Activated CD8-positive, alpha-beta memory T cell treated with anti-CD3 and anti-CD28 coated beads for 36 hours (primary cell): Measurements from ENCODE around the gene SNRNP27. TPM values are rescaled to one million over a fixed set of nuclear protein-coding genes. Genes with fewer than 3 reads are reported as not detected.

Experiments
- CTCF ChIA-PET: fragments of 350-600 bp; sonication (Branson Sonifier 250); formaldehyde crosslinking; loops from one replicate; lab custom pipeline; 2021; ENCODE audit warnings: antibody characterized with exemption; lab: Charles Lee
- POLR2A ChIA-PET: fragments of 350-600 bp; sonication (Branson Sonifier 250); formaldehyde crosslinking; loops from one replicate; lab custom pipeline; 2021; ENCODE audit warnings: antibody characterized with exemption; lab: Charles Lee
- total RNA-seq, 2 experiments: library from RNA; stranded (reverse); gene quantifications; one replicate each; pipeline ENCODE4 v1.2.3, GENCODE V29; 2021

SNRNP27 gene
- total RNA-seq, 2 experiments from 2014 or later, result 54.9 to 60.7 TPM

GRCh38 chr2:69914164-69914949 lies 20.6 kb downstream of the SNRNP27 start:
- POLR2A ChIA-PET, result interaction anchor here (0.6 to 3.2 kb wide), 23 partner anchors 9 to 379 kb away, joined by 3 to 32 read pairs (median 5); partner anchors contain the start of genes C2orf42, PCBP1, PCYOX1 and SNRPG

GRCh38 chr2:69914950-69915945 lies 21.5 kb downstream of the SNRNP27 start, which contains the start of gene MXD1:
TSS of gene MXD1 (plus strand) at chr2:69915109. CDS start at chr2:69915331, 222 bp downstream.
- ChIA-PET CTCF (interaction anchor here (0.8 to 5.2 kb wide), 12 partner anchors 18 to 276 kb away, joined by 3 to 38 read pairs (median 6); partner anchors contain the start of genes C2orf42 and PCBP1), POLR2A (interaction anchor here (0.6 to 3.2 kb wide), 26 partner anchors 8 to 379 kb away, joined by 3 to 32 read pairs (median 4); partner anchors contain the start of genes C2orf42, PCBP1, PCYOX1 and SNRPG)

More at GRCh38 chr2:69914164-69914949, 20.6 kb downstream of the SNRNP27 start:
- CTCF ChIA-PET, result interaction anchor here (0.6 to 5.2 kb wide), 15 partner anchors 19 to 350 kb away, joined by 3 to 38 read pairs (median 5); partner anchors contain the start of genes C2orf42, PCBP1 and PCYOX1

GRCh38 chr2:69916106-69916505 lies 22.4 kb downstream of the SNRNP27 start:
- ChIA-PET POLR2A (interaction anchor here (0.6 to 3.2 kb wide), 6 partner anchors 15 to 341 kb away, joined by 3 to 32 read pairs (median 5); no protein-coding TSS in a partner anchor), CTCF (interaction anchor here (0.5 to 5.2 kb wide), 2 partner anchors 170 to 386 kb away, joined by 3 to 38 read pairs; partner anchors contain the start of genes FAM136A and PCBP1)

GRCh38 chr2:69917852-69918251 lies 24.1 kb downstream of the SNRNP27 start:
- CTCF ChIA-PET, result no interaction called here

GRCh38 chr2:69918401-69918800 lies 24.6 kb downstream of the SNRNP27 start:
- ChIA-PET CTCF (no interaction called here), POLR2A (no interaction called here)

More at GRCh38 chr2:69917852-69918251, 24.1 kb downstream of the SNRNP27 start:
- POLR2A ChIA-PET, result interaction anchor here (0.5 kb wide), 1 partner anchor 340 kb away, joined by 4 read pairs; the partner anchor contains the start of gene PCYOX1

- POLR2A ChIA-PET, result interaction anchor here (1.0 kb wide), 1 partner anchor 9 kb away, joined by 3 read pairs; the partner anchor contains the start of gene MXD1
- CTCF ChIA-PET, result interaction anchor here (1.0 to 2.0 kb wide), 2 partner anchors 9 to 11 kb away, joined by 4 to 7 read pairs; no protein-coding TSS in a partner anchor
These were observed 29.4 kb downstream of the SNRNP27 start for GRCh38 chr2:69923116-69923515.

- ChIA-PET POLR2A (no interaction called here), CTCF (interaction anchor here (0.6 kb wide), 1 partner anchor 133 kb away, joined by 4 read pairs; no protein-coding TSS in a partner anchor)
These were observed 33.2 kb downstream of the SNRNP27 start for GRCh38 chr2:69926849-69927515.

- ChIA-PET POLR2A (interaction anchor here (0.7 to 1.6 kb wide), 3 partner anchors 16 to 361 kb away, joined by 3 to 10 read pairs (median 6); partner anchors contain the start of gene MXD1), CTCF (interaction anchor here (1.5 to 1.7 kb wide), 3 partner anchors 9 to 140 kb away, joined by 4 to 5 read pairs (median 4); partner anchors contain the start of gene MXD1)
These were observed 38.3 kb downstream of the SNRNP27 start for GRCh38 chr2:69931832-69932595.

GRCh38 chr2:69932596-69932922 lies 38.8 kb downstream of the SNRNP27 start:
- ChIA-PET CTCF (interaction anchor here (1.5 to 2.1 kb wide), 4 partner anchors 9 to 139 kb away, joined by 4 to 7 read pairs (median 4); partner anchors contain the start of gene MXD1), POLR2A (interaction anchor here (0.7 to 1.6 kb wide), 2 partner anchors 18 to 360 kb away, joined by 3 to 10 read pairs; partner anchors contain the start of gene MXD1)

GRCh38 chr2:69933254-69933828 lies 39.6 kb downstream of the SNRNP27 start:
- ChIA-PET CTCF (interaction anchor here (1.4 to 2.1 kb wide), 5 partner anchors 9 to 209 kb away, joined by 3 to 7 read pairs (median 4); partner anchors contain the start of gene MXD1), POLR2A (interaction anchor here (1.0 to 1.1 kb wide), 2 partner anchors 13 to 191 kb away, joined by 3 to 4 read pairs; no protein-coding TSS in a partner anchor)

- POLR2A ChIA-PET, result interaction anchor here (1.0 to 1.1 kb wide), 2 partner anchors 12 to 190 kb away, joined by 3 to 4 read pairs; no protein-coding TSS in a partner anchor
These were observed 40.3 kb downstream of the SNRNP27 start for GRCh38 chr2:69933839-69934613.

GRCh38 chr2:69934614-69934908 lies 40.8 kb downstream of the SNRNP27 start:
- POLR2A ChIA-PET, result interaction anchor here (0.6 to 1.1 kb wide), 2 partner anchors 12 to 364 kb away, joined by 4 read pairs; no protein-coding TSS in a partner anchor
- CTCF ChIA-PET, result interaction anchor here (0.9 to 2.1 kb wide), 4 partner anchors 10 to 208 kb away, joined by 3 to 7 read pairs (median 4); no protein-coding TSS in a partner anchor

More at GRCh38 chr2:69933839-69934613, 40.3 kb downstream of the SNRNP27 start:
- CTCF ChIA-PET, result interaction anchor here (0.9 to 2.1 kb wide), 5 partner anchors 10 to 208 kb away, joined by 3 to 7 read pairs (median 4); partner anchors contain the start of gene MXD1

GRCh38 chr2:69935011-69935410 lies 41.3 kb downstream of the SNRNP27 start:
- ChIA-PET POLR2A (interaction anchor here (0.6 kb wide), 1 partner anchor 363 kb away, joined by 4 read pairs; no protein-coding TSS in a partner anchor), CTCF (interaction anchor here (0.9 to 1.5 kb wide), 3 partner anchors 9 to 207 kb away, joined by 3 to 4 read pairs (median 3); no protein-coding TSS in a partner anchor)

GRCh38 chr2:69936906-69937305 lies 43.1 kb downstream of the SNRNP27 start:
- CTCF ChIA-PET, result interaction anchor here (1.2 kb wide), 1 partner anchor 9 kb away, joined by 4 read pairs; no protein-coding TSS in a partner anchor
- POLR2A ChIA-PET, result no interaction called here

- POLR2A ChIA-PET, result interaction anchor here (0.6 kb wide), 1 partner anchor 295 kb away, joined by 3 read pairs; no protein-coding TSS in a partner anchor
- CTCF ChIA-PET, result no interaction called here
These were observed 44.2 kb downstream of the SNRNP27 start for GRCh38 chr2:69937968-69938367.
